Measurements from ENCODE around the gene CYB5D1.

CYB5D1 gene

DNA sequence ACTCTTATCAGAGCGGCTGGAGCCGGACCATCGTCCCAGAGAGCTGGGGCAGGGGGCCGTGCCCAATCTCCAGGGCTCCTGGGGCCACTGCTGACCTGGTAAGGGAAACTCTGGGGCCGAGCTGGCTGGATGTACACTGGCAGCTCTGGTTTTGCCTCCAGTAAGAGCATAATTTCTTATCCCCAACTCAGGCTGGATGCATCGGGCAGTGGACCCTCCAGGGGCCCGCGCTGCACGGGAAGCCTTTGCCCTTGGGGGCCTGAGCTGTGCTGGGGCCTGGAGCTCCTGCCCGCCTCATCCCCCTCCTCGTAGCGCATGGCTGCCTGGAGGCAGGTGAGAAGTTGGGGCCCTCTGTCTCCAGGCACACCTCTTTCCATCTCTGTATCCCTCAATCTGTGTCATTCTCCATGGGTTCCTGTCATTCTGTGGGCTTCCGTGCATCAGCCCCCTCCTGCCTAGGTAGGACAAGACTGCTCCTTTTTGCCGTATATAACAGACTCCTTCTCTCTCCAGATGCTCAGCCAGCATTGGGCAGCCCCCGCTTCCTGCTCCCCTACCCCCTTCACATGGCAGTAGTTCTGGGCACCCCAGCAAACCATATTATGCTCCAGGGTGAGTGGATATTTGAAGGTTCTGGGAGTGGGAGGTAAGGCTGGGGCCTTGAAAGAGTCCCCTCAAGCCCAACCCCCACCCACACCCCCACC, 12.3 kb upstream of the CYB5D1 start:
- no peak for DNase-seq

- no peak for DNase-seq
Measured at GRCh38 chr17:7846063-7846735, 11.6 kb upstream of the CYB5D1 start.

DNA sequence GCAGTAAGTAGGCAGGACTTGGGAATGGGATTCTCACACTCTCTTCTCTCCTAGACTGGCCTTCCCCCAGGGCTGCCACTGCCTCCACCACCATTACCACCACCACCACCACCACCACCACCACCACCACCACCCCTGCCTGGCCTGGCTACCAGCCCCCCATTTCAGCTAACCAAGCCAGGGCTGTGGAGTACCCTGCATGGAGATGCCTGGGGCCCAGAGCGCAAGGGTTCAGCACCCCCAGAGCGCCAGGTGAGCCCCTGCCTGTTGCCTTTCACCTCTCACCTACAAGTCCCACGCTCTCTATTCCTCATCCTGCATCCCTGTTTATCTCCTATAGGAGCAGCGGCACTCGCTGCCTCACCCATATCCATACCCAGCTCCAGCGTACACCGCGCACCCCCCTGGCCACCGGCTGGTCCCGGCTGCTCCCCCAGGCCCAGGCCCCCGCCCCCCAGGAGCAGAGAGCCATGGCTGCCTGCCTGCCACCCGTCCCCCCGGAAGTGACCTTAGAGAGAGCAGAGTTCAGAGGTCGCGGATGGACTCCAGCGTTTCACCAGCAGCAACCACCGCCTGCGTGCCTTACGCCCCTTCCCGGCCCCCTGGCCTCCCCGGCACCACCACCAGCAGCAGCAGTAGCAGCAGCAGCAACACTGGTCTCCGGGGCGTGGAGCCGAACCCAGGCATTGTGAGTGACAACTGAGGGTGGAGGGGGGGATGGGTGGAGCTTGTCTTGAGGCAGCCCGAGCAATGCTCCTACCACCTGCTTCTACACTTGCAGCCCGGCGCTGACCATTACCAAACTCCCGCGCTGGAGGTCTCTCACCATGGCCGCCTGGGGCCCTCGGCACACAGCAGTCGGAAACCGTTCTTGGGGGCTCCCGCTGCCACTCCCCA, 10.8 kb upstream of the CYB5D1 start:
- no peak for DNase-seq

GRCh38 chr17:7848131-7848579, 9.6 kb upstream of the CYB5D1 start:
- no peak for DNase-seq

DNA sequence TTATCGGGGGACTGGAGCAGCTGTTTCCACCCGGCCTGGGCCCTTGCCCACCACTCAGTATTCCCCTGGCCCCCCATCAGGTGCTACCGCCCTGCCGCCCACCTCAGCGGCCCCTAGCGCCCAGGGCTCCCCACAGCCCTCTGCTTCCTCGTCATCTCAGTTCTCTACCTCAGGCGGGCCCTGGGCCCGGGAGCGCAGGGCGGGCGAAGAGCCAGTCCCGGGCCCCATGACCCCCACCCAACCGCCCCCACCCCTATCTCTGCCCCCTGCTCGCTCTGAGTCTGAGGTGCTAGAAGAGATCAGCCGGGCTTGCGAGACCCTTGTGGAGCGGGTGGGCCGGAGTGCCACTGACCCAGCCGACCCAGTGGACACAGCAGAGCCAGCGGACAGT, 9.1 kb upstream of the CYB5D1 start:
- DNase-seq, result no peak

DNA sequence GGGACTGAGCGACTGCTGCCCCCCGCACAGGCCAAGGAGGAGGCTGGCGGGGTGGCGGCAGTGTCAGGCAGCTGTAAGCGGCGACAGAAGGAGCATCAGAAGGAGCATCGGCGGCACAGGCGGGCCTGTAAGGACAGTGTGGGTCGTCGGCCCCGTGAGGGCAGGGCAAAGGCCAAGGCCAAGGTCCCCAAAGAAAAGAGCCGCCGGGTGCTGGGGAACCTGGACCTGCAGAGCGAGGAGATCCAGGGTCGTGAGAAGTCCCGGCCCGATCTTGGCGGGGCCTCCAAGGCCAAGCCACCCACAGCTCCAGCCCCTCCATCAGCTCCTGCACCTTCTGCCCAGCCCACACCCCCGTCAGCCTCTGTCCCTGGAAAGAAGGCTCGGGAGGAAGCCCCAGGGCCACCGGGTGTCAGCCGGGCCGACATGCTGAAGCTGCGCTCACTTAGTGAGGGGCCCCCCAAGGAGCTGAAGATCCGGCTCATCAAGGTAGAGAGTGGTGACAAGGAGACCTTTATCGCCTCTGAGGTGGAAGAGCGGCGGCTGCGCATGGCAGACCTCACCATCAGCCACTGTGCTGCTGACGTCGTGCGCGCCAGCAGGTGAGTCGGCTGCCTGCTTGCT, 8.6 kb upstream of the CYB5D1 start:
- DNase-seq, result no peak

DNA sequence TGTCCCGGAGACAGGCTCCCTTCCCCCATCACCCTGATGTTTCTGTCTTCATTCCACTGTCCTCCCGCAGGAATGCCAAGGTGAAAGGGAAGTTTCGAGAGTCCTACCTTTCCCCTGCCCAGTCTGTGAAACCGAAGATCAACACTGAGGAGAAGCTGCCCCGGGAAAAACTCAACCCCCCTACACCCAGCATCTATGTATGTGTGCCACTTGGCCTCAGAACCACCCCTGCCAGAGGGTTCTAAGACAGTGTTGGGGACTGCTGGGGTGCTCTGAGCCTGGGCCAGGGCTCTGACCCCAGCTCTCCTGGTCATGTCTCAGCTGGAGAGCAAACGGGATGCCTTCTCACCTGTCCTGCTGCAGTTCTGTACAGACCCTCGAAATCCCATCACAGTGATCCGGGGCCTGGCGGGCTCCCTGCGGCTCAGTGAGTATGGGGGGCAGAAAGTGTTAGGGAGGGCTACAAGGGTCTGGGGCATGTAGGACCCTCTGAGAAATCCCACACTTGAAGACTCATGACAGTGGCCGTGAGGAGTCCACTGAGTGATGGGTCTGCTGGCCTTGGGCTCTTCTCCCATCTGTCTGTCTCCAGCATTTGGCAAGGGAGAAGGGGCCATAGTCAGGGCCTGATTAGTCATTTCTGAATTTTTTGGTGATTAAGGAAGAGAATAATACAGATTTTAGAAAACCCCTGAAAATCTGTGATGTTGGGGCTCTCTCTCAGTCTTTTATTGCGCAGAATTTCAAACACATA, 7.9 kb upstream of the CYB5D1 start:
- no peak for DNase-seq

GRCh38 chr17:7850701-7851437, 6.9 kb upstream of the CYB5D1 start:
- no peak for DNase-seq

DNA sequence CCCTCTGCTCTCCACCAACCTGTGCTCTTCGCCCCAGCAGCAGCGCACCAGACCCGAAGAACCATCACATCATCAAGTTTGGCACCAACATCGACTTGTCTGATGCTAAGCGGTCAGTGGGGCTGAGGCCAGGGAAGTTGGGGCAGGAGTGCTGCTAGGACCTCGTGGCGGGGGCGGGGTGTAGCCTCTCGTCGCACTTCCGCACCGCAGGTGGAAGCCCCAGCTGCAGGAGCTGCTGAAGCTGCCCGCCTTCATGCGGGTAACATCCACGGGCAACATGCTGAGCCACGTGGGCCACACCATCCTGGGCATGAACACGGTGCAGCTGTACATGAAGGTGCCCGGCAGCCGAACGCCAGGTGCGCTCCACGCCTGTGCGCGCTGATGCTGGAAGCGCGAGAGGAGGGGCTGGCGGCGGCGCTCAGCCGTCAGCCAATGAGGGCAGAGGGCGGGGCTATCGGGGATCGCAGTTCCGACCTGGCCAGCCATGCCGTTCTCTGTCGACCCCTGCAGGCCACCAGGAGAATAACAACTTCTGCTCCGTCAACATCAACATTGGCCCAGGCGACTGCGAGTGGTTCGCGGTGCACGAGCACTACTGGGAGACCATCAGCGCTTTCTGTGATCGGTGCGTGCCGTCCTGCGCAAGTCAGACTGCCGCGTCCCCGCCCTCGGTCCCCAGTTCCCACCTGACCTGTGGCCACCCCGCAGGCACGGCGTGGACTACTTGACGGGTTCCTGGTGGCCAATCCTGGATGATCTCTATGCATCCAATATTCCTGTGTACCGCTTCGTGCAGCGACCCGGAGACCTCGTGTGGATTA, 6.2 kb upstream of the CYB5D1 start:
- no peak for DNase-seq

DNA sequence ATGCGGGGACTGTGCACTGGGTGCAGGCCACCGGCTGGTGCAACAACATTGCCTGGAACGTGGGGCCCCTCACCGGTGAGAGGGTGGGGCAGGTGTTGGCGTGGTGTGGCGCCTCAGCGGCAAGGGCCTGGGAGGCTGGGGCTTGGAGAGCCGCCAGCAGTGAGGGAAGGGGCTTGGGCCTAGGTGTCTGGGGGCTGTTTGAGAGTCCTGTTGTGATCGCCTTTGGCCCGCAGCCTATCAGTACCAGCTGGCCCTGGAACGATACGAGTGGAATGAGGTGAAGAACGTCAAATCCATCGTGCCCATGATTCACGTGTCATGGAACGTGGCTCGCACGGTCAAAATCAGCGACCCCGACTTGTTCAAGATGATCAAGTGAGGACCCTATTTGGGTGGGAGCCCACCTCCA, 5.5 kb upstream of the CYB5D1 start:
- DNase-seq, result no peak

- DNase-seq, result no peak
Measured at GRCh38 chr17:7852919-7853690, 4.7 kb upstream of the CYB5D1 start.

DNA sequence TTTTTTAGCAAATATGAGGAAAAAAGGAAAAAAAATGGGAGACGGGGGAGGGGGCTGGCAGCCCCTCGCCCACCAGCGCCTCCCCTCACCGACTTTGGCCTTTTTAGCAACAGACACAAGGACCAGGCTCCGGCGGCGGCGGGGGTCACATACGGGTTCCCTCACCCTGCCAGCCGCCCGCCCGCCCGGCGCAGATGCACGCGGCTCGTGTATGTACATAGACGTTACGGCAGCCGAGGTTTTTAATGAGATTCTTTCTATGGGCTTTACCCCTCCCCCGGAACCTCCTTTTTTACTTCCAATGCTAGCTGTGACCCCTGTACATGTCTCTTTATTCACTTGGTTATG, 4.1 kb upstream of the CYB5D1 start:
- DNase-seq, result no peak

- no peak for DNase-seq
Measured at GRCh38 chr17:7854078-7854777, 3.6 kb upstream of the CYB5D1 start.

- no peak for DNase-seq
Measured at GRCh38 chr17:7854851-7855659, 2.7 kb upstream of the CYB5D1 start, which contains the start of gene TMEM88. Gene TMEM88 (plus strand): TSS chr17:7855066. CDS start chr17:7855075, 9 bp downstream.

DNA sequence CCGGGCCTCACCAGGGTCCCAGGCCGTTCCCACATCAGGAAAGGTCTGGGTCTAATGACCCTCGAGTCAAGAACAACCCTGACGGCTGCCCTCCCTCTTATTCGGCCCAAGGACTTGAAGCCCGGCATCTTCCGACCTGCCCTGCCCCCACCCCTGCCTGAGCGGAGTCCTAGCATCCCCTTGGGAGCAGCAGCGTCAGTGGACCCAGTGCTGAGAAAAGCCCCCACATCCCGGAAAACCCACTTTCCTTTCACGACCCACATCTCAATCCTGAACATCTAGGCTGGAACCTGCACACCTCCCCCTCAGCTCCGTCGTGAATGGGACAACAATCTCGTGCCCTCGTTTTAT, 2.2 kb upstream of the CYB5D1 start:
- DNase-seq, result no peak

DNA sequence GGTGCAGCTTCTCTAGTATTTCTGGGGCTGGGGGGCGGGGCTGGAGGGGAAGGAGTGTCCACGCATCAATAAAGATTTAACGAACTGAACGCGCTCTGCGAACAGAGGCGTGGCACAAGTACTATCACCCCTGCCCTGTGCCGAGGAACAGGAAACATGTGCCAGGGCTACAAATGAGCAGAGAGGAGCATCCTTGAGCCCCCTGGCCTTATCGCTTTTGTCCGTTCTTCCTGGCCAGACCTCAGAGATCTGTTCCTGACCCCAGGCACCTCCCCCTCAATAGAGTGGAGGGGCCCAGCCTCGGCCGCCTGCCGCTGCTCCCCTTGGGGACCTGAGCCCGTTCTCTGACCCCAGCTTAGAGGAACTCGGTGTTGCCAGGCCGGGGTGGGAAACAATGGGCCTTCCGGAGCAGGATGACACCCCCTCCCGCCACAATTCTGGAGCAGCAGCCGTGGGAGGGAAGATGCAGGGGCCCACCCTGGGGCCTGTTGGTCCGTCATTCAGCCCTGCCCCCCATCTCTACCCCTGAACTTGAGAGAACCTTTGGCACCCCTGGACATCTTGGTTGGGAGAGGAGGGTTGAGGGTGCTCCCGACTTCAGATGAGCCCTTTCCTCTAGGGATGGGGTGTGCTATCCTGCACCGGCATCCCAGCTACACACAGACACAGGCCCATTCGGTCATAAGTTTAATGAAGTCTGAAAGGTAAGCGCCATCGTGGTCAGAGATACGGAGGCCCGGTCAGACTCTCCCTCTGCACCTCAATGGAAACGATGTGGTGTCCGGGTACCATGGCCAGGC, 1.6 kb upstream of the CYB5D1 start:
- DNase-seq, result no peak

All from NCI-H1436 treated with DMSO at 0.1 percent for 48 hours (cell line).